Stomach (tissue), 4 donors: ENCODE data around the gene ANO5.

ENCODE experiments used
- CTCF ChIP-seq, 7 experiments: fragments of 450-650 bp in 4 of 7; fragments of 200-600 bp in 3 of 7; sonication (generic) in 3 of 7; IDR thresholded peaks; one replicate each; pipeline ENCODE4 v1.5.1; 2016 to 2019; ENCODE audit warnings: antibody characterized with exemption in 7 of 7, control low read depth in 2 of 7, mild to moderate bottlenecking in 1 of 7
- POLR2A ChIP-seq, 4 donors: fragments of 450-650 bp; IDR thresholded peaks; one replicate each; pipeline ENCODE4 v1.6.1; 2016; ENCODE audit warnings: antibody characterized with exemption in 4 of 4, control low read depth in 2 of 4, mild to moderate bottlenecking in 1 of 4, moderate library complexity in 1 of 4

GRCh38 chr11:22249871-22250270 is 57.0 kb downstream of the ANO5 start:
- TF ChIP-seq POLR2A (IDR thresholded peaks at IDR 0.05) = no peak
- no peak for TF ChIP-seq CTCF (IDR thresholded peaks at IDR 0.05)
